ENCODE data around the gene SYP.

DNA sequence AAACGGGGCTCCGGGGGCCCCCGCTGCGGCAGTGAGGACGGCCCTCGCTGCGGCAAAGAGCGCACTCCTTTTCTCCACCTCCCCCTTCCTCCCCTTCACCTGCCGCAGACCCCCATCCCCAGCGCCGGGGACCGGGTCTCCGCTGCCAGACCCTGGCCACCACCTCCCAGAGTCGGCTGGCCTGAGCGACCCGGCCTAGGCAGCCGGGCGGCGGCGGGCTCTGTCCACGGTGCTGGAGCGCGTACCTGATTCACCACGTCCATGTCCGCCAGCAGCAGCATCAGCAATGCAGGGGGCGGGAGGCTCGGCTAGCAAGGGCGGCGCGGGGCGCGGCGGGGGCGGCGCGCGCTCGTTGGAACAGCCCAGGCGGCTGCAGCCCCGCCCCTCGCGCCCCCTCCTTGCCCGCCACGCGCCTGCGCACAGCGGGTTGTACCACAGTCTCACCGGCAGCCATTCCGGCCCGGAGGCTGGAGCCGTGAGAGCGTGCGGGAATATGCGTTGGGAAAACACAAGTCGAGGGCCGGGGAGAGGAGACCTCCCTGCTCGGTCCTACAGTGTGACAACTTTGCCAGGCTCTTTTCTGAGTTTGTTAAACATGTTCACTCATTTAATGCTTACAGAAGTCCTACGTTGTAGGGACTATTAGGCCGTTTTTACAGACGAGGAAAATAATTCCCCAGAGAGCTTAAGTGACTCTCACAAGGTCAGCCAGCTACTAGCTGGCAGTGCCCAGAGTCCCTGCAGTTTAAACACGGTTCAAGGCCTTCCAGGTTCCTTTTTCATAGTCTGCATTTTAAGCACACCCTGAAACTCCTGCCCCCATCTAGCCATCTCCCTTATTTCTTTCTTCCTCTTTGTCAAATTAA is at the start of gene SYP:
- TF ChIP-seq, protein P1, sequence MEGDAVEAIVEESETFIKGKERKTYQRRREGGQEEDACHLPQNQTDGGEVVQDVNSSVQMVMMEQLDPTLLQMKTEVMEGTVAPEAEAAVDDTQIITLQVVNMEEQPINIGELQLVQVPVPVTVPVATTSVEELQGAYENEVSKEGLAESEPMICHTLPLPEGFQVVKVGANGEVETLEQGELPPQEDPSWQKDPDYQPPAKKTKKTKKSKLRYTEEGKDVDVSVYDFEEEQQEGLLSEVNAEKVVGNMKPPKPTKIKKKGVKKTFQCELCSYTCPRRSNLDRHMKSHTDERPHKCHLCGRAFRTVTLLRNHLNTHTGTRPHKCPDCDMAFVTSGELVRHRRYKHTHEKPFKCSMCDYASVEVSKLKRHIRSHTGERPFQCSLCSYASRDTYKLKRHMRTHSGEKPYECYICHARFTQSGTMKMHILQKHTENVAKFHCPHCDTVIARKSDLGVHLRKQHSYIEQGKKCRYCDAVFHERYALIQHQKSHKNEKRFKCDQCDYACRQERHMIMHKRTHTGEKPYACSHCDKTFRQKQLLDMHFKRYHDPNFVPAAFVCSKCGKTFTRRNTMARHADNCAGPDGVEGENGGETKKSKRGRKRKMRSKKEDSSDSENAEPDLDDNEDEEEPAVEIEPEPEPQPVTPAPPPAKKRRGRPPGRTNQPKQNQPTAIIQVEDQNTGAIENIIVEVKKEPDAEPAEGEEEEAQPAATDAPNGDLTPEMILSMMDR (IDR thresholded peaks at IDR 0.05), result no peak
- TF ChIP-seq NR1H2 (CRISPR knock-in tag; IDR thresholded peaks at IDR 0.05), result no peak
- TF ChIP-seq, protein P2, sequence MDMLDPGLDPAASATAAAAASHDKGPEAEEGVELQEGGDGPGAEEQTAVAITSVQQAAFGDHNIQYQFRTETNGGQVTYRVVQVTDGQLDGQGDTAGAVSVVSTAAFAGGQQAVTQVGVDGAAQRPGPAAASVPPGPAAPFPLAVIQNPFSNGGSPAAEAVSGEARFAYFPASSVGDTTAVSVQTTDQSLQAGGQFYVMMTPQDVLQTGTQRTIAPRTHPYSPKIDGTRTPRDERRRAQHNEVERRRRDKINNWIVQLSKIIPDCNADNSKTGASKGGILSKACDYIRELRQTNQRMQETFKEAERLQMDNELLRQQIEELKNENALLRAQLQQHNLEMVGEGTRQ (CRISPR knock-in tag; IDR thresholded peaks at IDR 0.05), result no peak; the same call in 1 of the 2 replicates
- TF ChIP-seq ETV6 (CRISPR knock-in tag; IDR thresholded peaks at IDR 0.05), result peak; percentile 85
- no peak for TF ChIP-seq ZNF138 (CRISPR knock-in tag; conservative IDR thresholded peaks at IDR 0.05)
- TF ChIP-seq, protein P3, sequence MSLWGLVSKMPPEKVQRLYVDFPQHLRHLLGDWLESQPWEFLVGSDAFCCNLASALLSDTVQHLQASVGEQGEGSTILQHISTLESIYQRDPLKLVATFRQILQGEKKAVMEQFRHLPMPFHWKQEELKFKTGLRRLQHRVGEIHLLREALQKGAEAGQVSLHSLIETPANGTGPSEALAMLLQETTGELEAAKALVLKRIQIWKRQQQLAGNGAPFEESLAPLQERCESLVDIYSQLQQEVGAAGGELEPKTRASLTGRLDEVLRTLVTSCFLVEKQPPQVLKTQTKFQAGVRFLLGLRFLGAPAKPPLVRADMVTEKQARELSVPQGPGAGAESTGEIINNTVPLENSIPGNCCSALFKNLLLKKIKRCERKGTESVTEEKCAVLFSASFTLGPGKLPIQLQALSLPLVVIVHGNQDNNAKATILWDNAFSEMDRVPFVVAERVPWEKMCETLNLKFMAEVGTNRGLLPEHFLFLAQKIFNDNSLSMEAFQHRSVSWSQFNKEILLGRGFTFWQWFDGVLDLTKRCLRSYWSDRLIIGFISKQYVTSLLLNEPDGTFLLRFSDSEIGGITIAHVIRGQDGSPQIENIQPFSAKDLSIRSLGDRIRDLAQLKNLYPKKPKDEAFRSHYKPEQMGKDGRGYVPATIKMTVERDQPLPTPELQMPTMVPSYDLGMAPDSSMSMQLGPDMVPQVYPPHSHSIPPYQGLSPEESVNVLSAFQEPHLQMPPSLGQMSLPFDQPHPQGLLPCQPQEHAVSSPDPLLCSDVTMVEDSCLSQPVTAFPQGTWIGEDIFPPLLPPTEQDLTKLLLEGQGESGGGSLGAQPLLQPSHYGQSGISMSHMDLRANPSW (CRISPR knock-in tag; conservative IDR thresholded peaks at IDR 0.05; ENCODE audit: low read depth), result no peak
- TF ChIP-seq FOXJ3 (CRISPR knock-in tag; IDR thresholded peaks at IDR 0.05; ENCODE audit: borderline replicate concordance), result no peak
- TF ChIP-seq ZNF263 (CRISPR knock-in tag; IDR thresholded peaks at IDR 0.05; ENCODE audit: low read depth), result no peak
- TF ChIP-seq, protein P4, sequence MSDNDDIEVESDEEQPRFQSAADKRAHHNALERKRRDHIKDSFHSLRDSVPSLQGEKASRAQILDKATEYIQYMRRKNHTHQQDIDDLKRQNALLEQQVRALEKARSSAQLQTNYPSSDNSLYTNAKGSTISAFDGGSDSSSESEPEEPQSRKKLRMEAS (CRISPR knock-in tag; IDR thresholded peaks at IDR 0.05), result peak; percentile 43; the same call in 1 of the 2 replicates
- no peak for TF ChIP-seq JUN (CRISPR knock-in tag; IDR thresholded peaks at IDR 0.05)
- TF ChIP-seq, protein P5, sequence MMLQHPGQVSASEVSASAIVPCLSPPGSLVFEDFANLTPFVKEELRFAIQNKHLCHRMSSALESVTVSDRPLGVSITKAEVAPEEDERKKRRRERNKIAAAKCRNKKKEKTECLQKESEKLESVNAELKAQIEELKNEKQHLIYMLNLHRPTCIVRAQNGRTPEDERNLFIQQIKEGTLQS (CRISPR knock-in tag; conservative IDR thresholded peaks at IDR 0.05), result no peak
